ENCODE measurements around the gene MEX3A. TPM values are rescaled to one million over a fixed set of nuclear protein-coding genes. Genes with fewer than 3 reads are reported as not detected.
"Not testable (repeated sequence)": the region's sequence is repeated elsewhere in the genome, so short reads cannot be mapped to it uniquely, and the experiment has no call there.

Gene MEX3A
- total RNA-seq, 1 experiment from 2014 or later: 13.3 TPM

DNA sequence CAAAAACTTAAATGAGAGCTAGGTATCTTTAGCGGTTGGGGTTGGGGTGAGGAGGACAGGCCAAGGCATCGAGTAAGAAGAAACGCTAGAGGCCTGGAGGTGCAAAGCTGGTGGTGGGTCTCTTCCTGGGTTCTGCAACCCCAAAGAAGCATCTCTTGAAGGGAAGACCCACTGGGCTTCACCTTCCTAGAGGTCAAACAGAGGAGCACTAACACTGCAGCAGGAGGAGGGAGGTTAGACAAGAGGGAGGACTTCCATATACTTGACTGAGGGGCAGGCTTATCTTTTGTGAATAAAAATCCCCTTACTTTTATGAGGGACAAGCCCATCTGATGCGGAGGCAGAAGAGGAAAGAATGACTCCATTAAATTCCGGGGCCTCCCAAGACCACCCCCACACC lies 2.5 kb downstream of the MEX3A start:
- DNase-seq (ENCODE audit: low spot score): no peak

- DNase-seq (ENCODE audit: low spot score): no peak
Measured at GRCh38 chr1:156078728-156079127, 3.5 kb downstream of the MEX3A start.

DNA sequence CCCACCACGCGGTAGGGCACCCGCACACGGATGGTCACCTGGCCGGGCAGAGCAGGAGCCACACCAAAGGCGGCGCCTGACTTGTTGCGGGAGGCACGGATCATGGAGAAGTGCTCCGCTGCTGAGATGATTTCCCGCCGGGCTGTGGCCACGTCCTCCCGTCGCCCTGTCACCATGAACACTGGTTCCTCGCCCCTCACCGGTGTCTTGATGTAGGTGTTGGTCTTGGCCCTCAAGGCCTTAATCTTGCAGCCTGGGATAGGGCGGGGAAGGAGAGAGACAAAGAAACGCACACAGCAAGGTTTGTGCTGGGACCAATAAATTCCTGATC lies 4.9 kb downstream of the MEX3A start:
- DNase-seq (ENCODE audit: low spot score): no peak

DNA sequence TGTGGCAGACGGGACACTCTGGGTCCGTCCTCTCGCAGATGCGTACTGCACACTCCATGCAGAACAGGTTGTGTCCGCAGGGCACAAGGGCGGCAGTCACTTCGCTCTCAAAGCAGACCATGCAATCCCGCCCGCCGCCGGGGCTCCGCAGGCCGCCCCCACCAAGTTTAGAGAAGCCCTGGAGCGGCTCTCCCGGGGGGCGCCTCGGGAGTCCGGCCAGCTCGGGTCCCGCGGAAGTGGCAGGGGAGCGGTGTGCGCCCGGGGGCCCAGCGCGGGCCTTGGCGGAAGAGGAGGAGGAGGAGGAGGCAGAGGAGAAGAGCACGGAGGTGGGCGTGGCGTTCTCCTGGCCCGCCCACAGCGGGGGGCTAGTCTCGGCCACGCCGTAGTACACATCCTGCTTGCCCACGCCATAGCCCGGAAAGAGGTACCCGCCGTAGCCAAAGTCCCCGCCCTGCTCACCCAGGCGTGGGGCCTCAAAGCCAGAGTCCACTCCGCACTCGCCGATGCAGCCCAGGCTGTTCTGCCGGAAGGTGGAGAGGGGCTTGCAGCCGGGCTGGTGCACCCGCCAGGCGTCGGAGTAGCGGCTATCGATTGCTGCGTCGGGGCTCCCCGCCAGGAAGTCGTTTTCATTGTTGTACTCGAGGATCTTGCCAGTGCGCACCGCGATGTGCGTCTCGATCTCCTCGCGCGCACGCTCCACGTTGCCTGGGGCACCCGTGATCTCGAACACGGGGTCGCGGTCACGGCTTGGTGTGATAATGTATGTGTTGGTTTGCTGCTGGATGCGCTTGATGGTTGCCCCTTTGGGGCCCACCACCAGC lies 5.4 kb downstream of the MEX3A start:
- no peak for DNase-seq (ENCODE audit: low spot score)

- no peak for DNase-seq (ENCODE audit: low spot score)
Measured at GRCh38 chr1:156075775-156076204, 6.5 kb downstream of the MEX3A start.

DNA sequence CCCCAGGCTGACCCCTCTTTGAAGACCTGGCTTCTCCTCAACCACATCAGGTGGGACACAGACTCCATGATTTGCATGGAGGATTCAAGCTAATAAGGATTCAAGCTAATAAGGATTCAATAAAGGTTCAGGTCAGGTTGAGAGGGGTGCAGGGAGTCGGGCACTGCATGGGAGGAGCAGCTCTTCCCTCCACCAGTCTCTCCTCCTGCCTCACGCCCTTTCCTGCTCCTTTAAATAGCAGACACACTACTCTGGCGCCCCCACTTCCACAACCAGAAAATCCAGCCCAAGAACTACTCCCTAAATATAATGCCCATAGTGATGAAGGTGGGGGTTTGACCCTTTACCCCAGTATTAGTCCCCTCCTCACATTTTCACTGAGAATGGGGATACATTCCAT lies 7.1 kb downstream of the MEX3A start:
- peak; percentile 43 for DNase-seq (ENCODE audit: low spot score)

DNA sequence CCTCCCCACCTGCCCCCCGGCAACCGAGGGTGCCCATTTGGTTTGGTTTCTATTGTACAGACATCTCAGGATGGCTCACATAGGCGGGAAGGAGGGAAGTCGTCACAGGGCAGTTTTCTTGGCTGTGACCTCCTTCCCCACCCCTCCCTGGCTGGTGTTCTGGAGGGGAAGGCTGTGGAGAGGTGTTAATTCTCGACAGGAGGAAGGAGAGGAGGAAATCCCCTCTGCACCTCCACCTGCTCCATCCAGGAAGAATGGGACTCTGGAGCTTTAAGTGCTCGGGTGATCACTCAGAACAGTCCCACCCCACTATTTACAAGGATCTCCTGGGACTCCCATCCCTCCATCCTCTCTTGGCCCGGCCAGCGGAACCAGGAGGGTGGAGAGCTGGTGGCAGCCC lies 7.6 kb downstream of the MEX3A start:
- DNase-seq (ENCODE audit: low spot score): no peak

GRCh38 chr1:156073740-156074139 lies 8.5 kb downstream of the MEX3A start:
- DNase-seq (ENCODE audit: low spot score): no peak

DNA sequence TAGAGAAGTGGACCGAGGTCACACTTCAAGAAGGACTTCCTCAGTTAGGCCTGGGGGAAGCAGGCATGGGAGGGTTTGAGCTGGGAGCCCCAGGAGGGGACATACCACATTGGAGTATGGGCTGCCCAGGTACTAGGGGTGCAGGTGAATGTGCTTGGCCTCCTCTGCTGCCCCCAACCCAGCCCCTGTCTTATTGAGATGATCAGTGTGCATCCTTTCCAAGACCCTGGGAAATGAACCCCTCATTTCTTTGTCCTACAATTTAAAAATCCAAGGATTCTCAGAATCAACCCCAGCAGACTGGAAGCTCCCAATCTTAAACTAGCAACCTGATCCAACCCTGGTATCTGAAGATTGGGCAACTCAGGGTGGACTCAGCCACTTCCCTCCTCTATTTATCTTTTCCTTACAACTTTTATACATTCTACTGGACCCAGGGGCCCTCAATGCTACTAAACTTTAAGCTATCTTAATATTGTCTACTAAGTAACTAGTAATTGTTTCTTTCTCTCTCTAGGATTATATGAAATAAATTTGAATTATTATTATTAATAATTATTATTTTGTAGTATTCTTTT lies 9.1 kb downstream of the MEX3A start:
- DNase-seq (ENCODE audit: low spot score): no peak

- DNase-seq (ENCODE audit: low spot score): no peak
Measured at GRCh38 chr1:156072251-156072650, 10.0 kb downstream of the MEX3A start.

GRCh38 chr1:156071332-156071816 lies 10.9 kb downstream of the MEX3A start:
- not testable (repeated sequence) for DNase-seq (ENCODE audit: low spot score)

DNA sequence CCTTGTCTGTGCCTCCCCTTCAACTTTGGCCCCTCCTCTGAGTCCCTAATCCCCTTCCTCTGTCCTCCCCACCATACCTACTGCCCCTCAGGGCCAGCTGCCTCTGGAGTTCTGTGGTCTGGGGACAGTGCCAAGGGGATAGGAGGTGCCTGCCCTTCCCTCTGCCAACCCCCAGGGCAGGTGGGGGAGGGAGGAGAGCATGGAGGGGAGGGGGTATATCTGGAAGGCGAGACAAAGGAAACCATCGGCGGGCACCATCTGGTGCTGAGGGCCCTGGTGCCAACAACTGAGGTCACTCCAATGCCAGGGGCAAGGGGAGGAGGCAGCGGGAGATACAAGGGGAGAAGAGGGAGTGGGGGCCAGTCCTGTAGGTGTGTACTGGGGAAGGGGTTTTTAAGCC lies 11.7 kb downstream of the MEX3A start:
- no peak for DNase-seq (ENCODE audit: low spot score)

DNA sequence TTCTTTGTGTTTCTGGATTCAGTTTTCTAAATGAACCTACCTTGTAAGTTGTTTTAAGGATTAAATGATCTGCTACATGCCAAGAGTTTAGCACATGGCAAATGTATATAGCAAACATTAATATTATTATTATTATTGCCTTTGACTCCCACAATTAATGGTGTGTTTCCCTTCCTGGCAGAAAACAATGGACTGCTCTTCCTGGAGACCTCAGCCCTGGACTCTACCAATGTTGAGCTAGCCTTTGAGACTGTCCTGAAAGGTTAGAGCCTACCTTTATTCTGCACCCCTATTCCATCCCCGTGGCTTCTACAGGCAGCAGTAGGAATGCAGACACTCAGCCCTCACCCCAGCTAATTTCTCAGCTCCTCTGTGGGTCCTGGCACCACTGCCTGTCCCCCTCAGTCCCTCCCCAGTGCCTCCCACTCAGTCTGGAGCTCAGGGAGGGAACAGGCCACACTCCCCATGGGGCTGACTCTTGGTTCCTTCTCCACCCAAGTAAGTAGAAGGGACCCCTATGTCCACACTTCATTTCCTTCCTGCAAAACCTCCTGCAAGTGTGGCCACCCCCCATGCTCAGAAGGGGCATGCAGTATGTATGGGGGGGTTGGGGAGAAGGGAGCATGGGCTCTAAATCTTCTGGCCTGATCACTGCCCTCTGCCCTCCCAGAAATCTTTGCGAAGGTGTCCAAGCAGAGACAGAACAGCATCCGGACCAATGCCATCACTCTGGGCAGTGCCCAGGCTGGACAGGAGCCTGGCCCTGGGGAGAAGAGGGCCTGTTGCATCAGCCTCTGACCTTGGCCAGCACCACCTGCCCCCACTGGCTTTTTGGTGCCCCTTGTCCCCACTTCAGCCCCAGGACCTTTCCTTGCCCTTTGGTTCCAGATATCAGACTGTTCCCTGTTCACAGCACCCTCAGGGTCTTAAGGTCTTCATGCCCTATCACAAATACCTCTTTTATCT lies 12.5 kb downstream of the MEX3A start:
- no peak for DNase-seq (ENCODE audit: low spot score)

- DNase-seq (ENCODE audit: low spot score): no peak
Measured at GRCh38 chr1:156067262-156067661, 15.0 kb downstream of the MEX3A start.

DNA sequence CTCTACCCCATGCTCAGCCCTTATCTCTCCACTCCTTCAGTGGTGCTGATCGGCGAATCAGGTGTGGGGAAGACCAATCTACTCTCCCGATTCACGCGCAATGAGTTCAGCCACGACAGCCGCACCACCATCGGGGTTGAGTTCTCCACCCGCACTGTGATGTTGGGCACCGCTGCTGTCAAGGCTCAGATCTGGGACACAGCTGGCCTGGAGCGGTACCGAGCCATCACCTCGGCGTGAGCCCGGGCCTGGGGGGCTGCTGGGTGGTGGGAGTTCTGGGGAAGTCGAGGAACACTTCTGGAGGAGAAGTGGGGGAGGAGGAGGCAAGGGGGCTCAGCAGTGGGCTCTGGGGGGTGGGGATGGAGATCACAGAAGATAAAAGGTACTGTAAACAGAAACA lies 16.4 kb downstream of the MEX3A start:
- DNase-seq (ENCODE audit: low spot score): no peak

GRCh38 chr1:156065212-156065611 lies 17.1 kb downstream of the MEX3A start:
- no peak for DNase-seq (ENCODE audit: low spot score)

DNA sequence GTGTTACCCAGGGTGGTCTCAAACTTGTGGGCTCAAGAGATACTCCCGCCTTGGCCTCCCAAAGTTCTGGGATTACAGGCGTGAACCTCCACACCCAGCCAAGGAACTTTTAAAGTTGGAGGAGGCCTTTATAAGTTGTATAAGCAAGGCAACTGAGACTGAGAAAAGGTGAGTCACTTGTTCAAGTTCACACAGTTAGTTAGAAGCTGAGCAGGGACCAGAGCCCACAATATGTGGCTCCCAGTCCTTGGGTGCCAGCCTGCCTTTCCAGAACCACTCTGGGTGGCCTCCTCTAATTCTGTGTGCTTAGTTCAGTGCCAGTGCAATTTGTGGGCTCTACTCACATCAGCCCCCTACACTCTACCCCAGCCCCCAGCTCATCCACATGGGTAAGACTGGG lies 17.6 kb downstream of the MEX3A start:
- DNase-seq (ENCODE audit: low spot score): no peak

DNA sequence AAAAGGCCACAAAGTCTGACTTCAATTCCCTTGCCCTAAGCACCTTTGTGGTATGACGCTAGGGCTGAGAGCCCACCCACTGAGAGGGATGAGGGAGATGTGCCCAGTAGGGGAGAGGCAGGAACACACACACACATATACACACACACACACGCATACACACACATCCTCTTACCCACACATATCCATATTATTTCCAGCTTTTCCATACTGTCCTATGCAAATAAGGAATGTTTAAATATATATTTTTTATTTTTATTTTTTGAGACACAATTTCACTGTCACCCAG lies 18.3 kb downstream of the MEX3A start:
- DNase-seq (ENCODE audit: low spot score): no peak

DNA sequence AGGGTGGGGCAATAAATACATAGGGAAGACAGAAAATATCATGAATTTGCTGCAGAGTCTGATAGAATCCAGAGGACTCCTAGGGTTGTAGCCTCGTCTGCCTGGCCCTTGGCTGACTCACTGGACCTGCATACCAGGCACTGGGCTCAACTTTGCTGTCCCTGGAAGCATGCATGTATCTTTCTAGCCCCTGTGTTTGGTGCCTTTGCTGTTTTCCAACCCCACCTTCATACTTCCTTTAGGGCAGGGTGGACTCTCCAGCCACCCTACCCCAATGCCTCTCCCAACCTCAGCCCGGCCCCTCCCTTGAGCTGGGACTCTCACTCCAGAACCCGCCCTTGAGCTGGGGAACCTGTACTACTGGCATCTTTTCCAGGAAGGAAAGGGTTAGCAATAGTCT lies 20.1 kb downstream of the MEX3A start:
- peak; percentile 51 for DNase-seq (ENCODE audit: low spot score)

- peak; percentile 94 for DNase-seq (ENCODE audit: low spot score)
Measured at GRCh38 chr1:156060937-156061636, 21.2 kb downstream of the MEX3A start, which contains the start of gene RAB25. RAB25 (plus strand) TSS chr1:156061160; CDS start chr1:156061401, 241 bp downstream.

- no peak for DNase-seq (ENCODE audit: low spot score)
Measured at GRCh38 chr1:156056326-156056849, 25.9 kb downstream of the MEX3A start.

Data from HT-29 (cell line).